ENCODE data around the gene NBAS.
A peak's percentile ranks its signal among the peaks of the same experiment; 100 is the strongest.

NBAS gene

GRCh38 chr2:15591692-15592463 lies 30.7 kb upstream of the NBAS start, which contains the start of gene DDX1:
DDX1 (plus strand) TSS chr2:15591868; CDS start chr2:15591934, 66 bp downstream.
- peak; percentile 45 to 92 (median 82) for DNase-seq

GRCh38 chr2:15591373-15591691 lies 30.2 kb upstream of the NBAS start:
- no peak for DNase-seq

GRCh38 chr2:15588329-15588919 lies 27.3 kb upstream of the NBAS start:
- DNase-seq = peak in 47 of 58 donors; percentile 1 to 73 (median 21)

- DNase-seq = no peak
Measured at GRCh38 chr2:15584767-15585469, 23.8 kb upstream of the NBAS start.

GRCh38 chr2:15584316-15584715 lies 23.2 kb upstream of the NBAS start:
- no peak for DNase-seq

- no peak for DNase-seq
Measured at GRCh38 chr2:15583826-15584225, 22.7 kb upstream of the NBAS start.

- DNase-seq = peak in 1 of 58 donors; percentile 2
Measured at GRCh38 chr2:15582710-15583357, 21.7 kb upstream of the NBAS start.

- DNase-seq = no peak
Measured at GRCh38 chr2:15580451-15580850, 19.3 kb upstream of the NBAS start.

- no peak for DNase-seq
Measured at GRCh38 chr2:15579641-15580040, 18.5 kb upstream of the NBAS start.

GRCh38 chr2:15577071-15577735 lies 16.1 kb upstream of the NBAS start:
- DNase-seq = peak in 55 of 58 donors; percentile 2 to 91 (median 63)

- no peak for DNase-seq
Measured at GRCh38 chr2:15571729-15572128, 10.6 kb upstream of the NBAS start.

- no peak for DNase-seq
Measured at GRCh38 chr2:15570104-15570503, 9.0 kb upstream of the NBAS start.

GRCh38 chr2:15568874-15569273 lies 7.7 kb upstream of the NBAS start:
- DNase-seq = no peak

- no peak for DNase-seq
Measured at GRCh38 chr2:15566912-15567311, 5.8 kb upstream of the NBAS start.

- no peak for DNase-seq
Measured at GRCh38 chr2:15565994-15566671, 5.0 kb upstream of the NBAS start.

GRCh38 chr2:15565392-15565791 lies 4.3 kb upstream of the NBAS start:
- DNase-seq = no peak

GRCh38 chr2:15563227-15564100 lies 2.3 kb upstream of the NBAS start:
- no peak for DNase-seq

- no peak for DNase-seq
Measured at GRCh38 chr2:15562354-15563031, 1.4 kb upstream of the NBAS start.

All from anterior cingulate cortex (tissue), 58 donors.